WERI-Rb-1 (cell line): ENCODE measurements around the gene NF1.
A peak's percentile ranks its signal among the peaks of the same experiment; 100 is the strongest.

Experiments used
- DNase-seq: peaks from one replicate; pipeline ENCODE4 v3.0.0-alpha.2; 2020
- H3K27ac ChIP-seq: fragments of 250-450 bp; sonication (Bioruptor Pico); 2 replicates; pipeline ENCODE4 v1.5.1; 2020; ENCODE audit warnings: mild to moderate bottlenecking, moderate library complexity
- H3K27me3 ChIP-seq: fragments of 250-450 bp; sonication (Bioruptor Pico); 2 replicates; pipeline ENCODE4 v1.5.1; 2021; ENCODE audit warnings: mild to moderate bottlenecking, low read depth, moderate library complexity; ENCODE audit not compliant: insufficient read depth, severe bottlenecking
- H3K36me3 ChIP-seq: fragments of 250-450 bp; sonication (Bioruptor Pico); 2 replicates; pipeline ENCODE4 v1.5.1; 2020; ENCODE audit warnings: mild to moderate bottlenecking, moderate library complexity
- H3K4me3 ChIP-seq: 2 replicates; pipeline ENCODE4 v1.5.1; 2011; ENCODE audit warnings: low read depth, mild to moderate bottlenecking, control low read depth, low read length
- H3K9me3 ChIP-seq: fragments of 250-450 bp; sonication (Bioruptor Pico); 2 replicates; pipeline ENCODE4 v1.5.1; 2021; ENCODE audit warnings: mild to moderate bottlenecking, moderate library complexity; ENCODE audit not compliant: severe bottlenecking
- CTCF ChIP-seq: IDR thresholded peaks from 2 replicates; pipeline ENCODE4 v1.5.1; 2011; ENCODE audit warnings: low read depth, mild to moderate bottlenecking, control low read depth, inconsistent platforms, low read length

NF1 gene

GRCh38 chr17:31060791-31061550 is 33.8 kb upstream of the NF1 start:
- Histone ChIP-seq H3K27ac (no peak overlapping the region), H3K9me3 (no peaks in the 10 kb centered on the region), H3K4me3 (no peak overlapping the region), H3K36me3 (no peaks in the 10 kb centered on the region), H3K27me3 (no peaks in the 10 kb centered on the region)
- TF ChIP-seq CTCF, result no peak
- no peak for DNase-seq

GRCh38 chr17:31061678-31062077 is 33.1 kb upstream of the NF1 start:
- H3K27me3 ChIP-seq, result no peaks in the 10 kb centered on the region
- H3K27ac ChIP-seq, result no peak overlapping the region

GRCh38 chr17:31062346-31062745 is 32.4 kb upstream of the NF1 start:
- DNase-seq, result no peak
- TF ChIP-seq CTCF, result no peak
- H3K27me3 ChIP-seq, result no peaks in the 10 kb centered on the region
- no peaks in the 10 kb centered on the region for H3K36me3 ChIP-seq
- H3K27ac ChIP-seq, result no peak overlapping the region
- H3K9me3 ChIP-seq, result no peaks in the 10 kb centered on the region
- H3K4me3 ChIP-seq, result no peak overlapping the region

More at GRCh38 chr17:31061678-31062077, 33.1 kb upstream of the NF1 start:
- Histone ChIP-seq H3K4me3 (no peak overlapping the region), H3K9me3 (no peaks in the 10 kb centered on the region), H3K36me3 (no peaks in the 10 kb centered on the region)
- TF ChIP-seq CTCF, result peak; percentile 64
- peak; percentile 30 for DNase-seq

GRCh38 chr17:31064707-31065106 is 30.1 kb upstream of the NF1 start:
- no peaks in the 10 kb centered on the region for H3K27me3 ChIP-seq
- DNase-seq, result no peak
- no peak overlapping the region for H3K4me3 ChIP-seq
- H3K27ac ChIP-seq, result no peak overlapping the region
- TF ChIP-seq CTCF, result no peak
- no peaks in the 10 kb centered on the region for H3K36me3 ChIP-seq
- peaks cover 3% of the 10 kb centered on the region for H3K9me3 ChIP-seq

- Histone ChIP-seq H3K4me3 (no peak overlapping the region), H3K9me3 (peaks cover 3% of the 10 kb centered on the region), H3K27ac (no peak overlapping the region), H3K36me3 (no peaks in the 10 kb centered on the region), H3K27me3 (no peaks in the 10 kb centered on the region)
- no peak for TF ChIP-seq CTCF
- DNase-seq, result no peak
Measured at GRCh38 chr17:31067691-31068184, 27.0 kb upstream of the NF1 start.
